GM19397 (cell line): Measurements from ENCODE around the gene DEFB112.

ENCODE experiments used
- ATAC-seq: cut with Tn5 transposase; IDR thresholded peaks from one replicate; pipeline ENCODE4 v1.9.1; 2021; ENCODE audit warnings: mild to moderate bottlenecking, moderate library complexity; ENCODE audit not compliant: unreplicated experiment

The DEFB112 gene, protein sequence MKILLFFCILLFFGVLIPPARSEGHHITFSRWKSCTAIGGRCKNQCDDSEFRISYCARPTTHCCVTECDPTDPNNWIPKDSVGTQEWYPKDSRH

DNA sequence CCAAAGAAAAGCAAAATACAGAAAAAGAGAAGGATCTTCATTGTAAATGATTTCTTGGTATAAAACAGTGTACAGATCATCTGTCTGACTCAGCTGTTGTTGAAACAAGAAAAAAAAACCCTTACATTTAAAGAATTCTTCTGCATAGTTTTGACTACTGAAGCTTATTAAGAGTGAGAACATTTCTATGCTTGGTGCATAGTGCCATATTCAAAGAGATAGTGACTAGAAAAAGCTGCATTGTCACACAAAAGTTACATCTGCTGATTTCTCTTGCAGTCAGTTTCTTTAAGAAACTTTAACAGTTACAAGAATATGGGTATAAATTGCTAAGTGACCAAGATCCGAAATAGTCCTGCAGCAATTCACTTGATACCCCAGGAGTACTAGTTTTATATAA lies at the start of gene DEFB112:
Gene DEFB112 (minus strand): TSS at position 101 of the 400 bp plus-strand sequence. CDS start 60 bp downstream, at position 41.
- ATAC-seq = no peak

DNA sequence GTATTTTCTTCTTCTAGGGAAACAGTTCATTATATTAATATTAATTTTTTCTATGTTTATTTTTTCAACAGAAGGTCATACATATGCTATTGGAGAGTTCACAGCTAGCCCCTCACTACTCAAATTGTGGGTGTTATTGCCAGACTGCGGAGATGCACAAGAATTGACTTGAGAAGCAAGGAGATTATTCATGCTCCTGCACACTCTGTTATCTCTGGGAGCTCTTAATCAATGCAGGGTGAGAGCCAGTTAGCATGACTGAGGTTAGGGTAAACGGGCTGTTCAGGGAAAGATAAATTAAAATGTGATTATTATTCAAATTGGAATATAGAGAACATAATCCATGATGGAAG lies 48.9 kb upstream of the DEFB112 start:
- no peak for ATAC-seq

DNA sequence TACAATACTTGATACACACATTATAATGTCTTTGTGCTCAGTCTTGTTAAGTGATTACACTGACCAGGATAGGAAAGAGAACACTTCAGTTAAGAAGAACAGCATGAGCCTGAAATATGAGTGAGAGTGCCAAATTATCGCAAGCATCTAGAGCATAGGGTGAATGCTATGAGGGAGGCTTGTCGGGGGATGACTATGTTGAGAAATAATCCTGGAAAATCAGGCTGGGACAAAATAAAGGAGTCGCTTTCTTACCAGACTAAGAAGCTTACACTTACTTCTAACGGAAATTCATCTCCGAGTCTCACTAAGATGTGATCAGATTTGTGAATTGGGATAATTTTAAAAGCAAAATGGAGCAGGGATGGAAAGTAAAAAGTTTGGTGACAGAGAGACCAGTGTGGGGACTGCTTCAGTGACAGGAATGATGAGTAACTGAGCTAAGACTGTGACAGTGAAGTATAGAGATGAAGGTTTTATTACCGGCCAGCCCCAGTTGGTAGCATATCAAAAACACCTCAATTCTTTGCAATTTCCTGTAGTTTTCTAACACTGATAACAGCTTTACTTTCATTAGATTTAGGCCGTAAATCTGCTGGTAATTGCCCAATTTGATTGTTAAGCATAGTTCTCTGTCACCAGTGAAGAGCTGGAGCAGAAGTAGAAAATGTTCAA lies 48.4 kb upstream of the DEFB112 start:
- no peak for ATAC-seq

DNA sequence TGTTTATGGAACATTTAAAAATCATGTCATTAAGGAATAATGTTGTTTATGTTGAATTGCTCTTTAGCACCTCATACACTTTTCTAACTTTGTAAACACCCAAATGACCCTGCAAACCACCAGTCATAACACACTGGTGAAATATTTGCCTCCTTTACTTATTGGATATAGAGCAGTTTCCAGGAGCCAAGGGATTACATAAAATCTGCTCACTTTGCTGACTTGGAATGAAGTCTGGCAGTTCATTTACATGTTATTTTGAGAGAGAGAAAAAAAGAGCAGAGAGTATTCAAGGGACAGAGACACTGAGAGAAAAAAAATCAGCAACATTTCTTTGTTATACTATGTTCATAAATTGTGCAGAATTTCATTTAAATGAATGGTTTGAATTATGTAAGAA lies 46.6 kb upstream of the DEFB112 start:
- ATAC-seq = no peak

DNA sequence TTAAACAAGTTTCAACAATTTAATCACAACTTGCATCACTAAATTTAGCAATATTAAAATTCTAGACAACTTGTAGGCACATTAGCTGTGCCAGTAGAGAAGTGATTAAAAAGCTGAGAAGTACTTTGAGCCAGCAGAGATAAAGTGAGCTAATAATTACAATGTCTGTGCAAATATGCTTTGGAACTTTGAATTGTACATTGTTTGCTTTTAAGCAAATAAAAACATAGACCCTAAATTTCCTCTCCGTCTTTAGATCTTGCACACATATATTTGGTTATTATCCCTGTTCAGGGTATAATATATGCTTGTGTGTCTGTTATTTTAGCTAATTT lies 44.2 kb upstream of the DEFB112 start:
- ATAC-seq = no peak

DNA sequence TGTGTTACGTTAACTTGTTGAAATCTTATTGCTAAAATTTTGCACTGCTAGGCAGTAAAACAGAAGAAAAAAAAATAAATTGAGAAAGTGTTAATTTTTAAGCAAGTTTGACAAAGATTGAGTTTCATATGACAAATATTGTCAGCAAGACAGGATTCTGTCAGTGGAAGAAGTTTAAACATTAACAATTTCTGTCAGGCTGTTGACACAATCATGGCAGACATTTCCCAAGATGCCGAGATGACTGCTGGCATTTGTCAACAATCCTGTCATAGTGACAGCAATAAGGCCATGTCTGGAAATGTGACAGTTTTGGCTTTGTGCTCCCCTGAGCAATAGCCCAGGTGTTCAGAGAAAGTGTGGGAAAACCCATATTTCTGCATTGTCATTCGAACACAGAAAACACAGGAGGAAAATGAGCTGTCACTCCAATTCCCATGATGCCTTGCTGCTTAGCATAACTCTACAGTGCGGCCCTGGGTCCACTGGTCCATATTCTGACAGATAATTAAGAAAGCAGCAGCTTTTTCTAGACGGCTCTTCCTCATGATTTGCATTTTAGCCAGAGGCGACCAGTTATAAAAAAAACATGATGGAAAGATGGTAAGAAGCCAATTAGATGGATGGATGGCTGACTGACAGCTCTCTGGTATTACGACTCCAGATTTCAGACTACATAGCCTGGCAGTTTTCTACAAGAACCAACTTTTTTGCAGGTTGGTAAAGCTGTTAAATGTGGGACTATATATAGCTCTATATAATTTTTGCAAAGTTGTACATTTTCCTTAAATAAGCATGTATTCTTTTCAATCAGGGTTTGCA lies 43.6 kb upstream of the DEFB112 start:
- no peak for ATAC-seq

DNA sequence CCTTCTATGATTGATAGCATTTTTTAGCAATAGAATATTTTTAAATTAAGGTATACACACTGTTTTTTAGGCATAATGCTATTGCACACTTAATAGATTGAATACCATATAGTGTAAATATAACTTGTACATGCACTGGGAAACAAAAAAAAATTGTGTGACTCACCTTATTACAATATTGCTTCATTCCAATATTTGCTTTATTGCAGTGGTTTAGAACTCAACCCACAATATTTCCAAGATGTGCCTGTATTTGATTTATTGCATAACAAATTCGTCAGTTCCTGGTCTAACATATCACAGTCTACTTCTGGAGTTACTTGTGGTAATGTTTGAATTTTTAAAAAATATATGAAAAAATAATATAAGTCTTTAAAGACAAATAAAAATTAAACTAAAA lies 41.9 kb upstream of the DEFB112 start:
- ATAC-seq = no peak

DNA sequence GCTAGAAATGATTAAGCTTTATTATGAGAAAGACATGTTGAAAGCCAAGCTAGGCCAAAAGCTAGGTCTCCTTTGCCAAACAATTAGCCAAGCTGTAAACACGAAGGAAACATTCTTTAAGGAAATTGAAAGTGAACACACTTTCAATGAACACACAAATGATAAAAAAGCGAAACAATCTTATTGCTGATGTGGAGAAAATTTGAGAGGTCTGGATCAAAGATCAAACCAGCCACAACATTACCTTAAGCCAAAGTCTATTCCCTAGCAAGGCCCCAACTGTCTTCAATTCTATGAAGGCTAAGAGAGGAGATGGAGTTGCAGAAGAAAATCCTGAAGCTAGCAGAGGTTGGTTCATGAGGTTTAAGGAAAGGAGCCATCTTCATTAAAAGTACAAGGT lies 40.2 kb upstream of the DEFB112 start:
- ATAC-seq = no peak

DNA sequence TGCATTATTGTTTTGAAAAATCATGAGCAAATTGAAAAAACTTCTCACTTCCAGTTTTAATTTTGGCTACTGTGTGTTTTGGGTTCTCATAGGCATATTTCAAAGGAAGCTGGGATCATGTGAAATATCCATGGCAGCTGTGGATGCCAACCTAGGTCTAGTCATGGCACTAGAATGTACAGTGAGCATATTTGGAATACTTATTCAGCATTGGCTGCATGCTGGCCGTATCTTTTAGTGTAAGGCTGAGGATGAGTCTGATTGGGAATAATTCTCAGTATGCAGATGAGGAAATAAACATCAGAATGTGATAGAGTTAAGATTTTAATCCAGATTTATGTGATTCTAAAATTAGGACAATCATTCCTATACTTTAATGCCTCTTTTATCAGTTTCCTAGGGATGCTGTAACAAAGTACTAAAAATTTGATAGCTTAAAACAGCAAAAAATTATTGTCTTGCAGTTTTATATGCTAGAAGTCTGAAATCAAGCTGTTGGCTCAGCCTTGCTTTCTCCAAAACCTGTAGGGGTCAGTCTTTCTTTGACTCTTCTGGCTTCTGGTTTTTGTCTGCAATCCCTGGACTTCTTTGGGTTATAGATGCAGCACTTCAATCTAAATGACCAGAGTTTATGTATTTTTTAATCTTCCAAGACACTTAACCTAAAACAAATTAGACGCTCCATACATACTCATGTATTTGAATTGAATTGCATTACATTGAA lies 37.7 kb upstream of the DEFB112 start:
- no peak for ATAC-seq

DNA sequence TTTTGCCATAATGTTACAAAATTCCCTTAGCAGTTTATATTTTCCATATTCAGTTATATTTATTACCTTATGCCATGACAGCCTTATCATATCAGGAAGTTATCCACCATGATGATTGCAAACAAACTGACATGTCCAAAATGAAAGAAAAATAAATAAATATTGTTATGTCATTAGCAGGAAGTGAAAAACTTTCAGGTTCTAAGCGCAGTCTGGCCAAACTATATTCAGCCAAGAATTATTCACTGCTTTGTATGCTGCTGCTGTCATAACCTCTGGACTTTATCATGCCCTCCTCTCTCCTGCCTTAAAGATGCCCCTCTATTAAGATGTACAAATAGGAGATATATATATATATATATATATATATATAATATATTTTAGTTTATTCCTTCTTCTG lies 27.7 kb upstream of the DEFB112 start:
- no peak for ATAC-seq

DNA sequence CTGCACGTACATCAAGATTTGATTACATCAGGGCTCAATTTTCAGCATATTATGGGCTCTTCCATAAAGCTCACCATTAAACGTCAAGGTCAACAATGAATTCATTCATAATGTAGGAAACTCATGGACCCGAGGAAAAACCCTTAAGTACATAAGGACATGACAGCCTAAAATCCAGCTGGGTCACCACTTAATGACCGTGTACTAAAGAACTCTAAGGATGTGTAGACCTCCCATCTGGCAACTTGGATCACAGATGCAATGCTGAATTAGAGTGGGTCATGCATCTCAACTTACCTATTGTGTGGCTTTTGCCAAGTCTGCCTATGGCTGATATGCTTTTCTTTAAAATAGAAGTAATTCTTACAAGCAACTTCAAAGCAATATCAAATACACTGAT lies 26.7 kb upstream of the DEFB112 start:
- no peak for ATAC-seq

DNA sequence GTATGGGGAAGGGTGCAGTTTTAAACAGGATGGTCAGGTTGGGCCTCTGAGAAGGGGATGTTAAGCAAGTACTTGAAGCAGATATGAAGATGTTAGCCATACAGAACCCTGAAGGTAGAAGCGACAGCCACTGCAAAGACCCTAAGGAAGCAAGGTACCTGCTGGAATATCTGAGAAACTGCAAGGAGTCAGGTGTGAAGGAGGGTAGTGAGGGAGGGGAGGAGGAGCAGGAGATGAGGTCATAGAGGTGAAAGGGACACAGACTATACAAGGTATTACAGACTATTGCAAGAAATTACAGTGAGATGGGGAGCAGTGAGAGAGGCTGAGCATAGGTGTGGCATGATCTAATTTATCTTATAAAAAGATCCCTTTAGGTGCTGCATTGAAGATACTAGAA lies 22.2 kb upstream of the DEFB112 start:
- no peak for ATAC-seq

DNA sequence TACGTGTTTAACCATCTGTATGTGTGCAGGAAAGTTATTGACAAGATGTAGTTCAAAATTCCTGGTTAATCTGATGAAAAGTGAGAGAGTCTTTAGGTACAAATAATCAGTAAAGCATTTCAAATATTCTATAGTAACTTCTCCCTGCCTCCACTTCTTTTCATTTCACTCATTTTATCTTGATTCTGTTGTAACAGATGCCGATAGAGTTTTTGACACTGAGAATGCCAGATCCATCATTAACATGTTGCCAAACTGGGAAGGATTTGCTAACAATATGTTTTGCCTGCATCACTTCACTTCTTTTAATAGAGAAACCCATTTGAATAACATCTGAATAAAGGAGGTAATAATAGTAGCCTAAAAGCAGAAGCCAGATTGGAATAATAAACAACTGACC lies 20.4 kb upstream of the DEFB112 start:
- ATAC-seq = no peak

DNA sequence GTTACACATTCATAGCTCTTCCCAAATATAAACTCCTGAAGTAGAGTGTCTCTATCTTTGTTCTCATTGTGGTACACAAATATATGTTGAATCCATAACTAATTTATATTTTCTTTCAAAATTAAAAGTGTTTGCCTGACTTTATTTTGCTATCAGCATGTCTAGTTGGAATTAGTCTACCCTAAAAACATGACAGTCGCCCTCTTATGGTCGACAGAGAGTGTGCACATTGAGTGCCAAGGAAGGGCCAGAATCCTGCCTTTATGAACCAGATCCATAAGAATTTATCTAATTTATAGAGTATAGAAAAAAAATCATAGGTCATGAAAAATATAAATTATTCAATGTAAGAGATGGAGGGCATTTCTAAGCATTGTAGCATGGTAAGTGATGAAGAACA lies 12.3 kb upstream of the DEFB112 start:
- ATAC-seq = no peak

DNA sequence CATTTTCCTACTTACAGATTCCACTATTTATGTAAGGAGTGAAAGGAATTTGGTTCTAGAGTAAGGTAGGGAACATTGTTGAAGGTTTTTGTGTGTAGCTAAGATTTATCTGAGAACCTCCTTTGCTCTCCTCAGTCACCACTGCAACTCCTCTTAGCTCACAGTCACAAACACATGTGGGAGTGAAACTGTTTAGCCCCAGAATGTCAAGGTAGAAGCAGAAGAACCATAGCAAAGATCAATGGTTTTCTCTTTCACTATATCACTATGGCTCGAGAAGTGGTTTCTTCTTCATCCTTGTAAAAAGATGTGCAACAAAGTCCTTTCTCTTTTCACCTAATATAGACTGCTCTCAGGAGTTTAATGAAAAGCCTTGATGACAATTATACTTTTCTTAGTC lies 6.5 kb upstream of the DEFB112 start:
- ATAC-seq = no peak

DNA sequence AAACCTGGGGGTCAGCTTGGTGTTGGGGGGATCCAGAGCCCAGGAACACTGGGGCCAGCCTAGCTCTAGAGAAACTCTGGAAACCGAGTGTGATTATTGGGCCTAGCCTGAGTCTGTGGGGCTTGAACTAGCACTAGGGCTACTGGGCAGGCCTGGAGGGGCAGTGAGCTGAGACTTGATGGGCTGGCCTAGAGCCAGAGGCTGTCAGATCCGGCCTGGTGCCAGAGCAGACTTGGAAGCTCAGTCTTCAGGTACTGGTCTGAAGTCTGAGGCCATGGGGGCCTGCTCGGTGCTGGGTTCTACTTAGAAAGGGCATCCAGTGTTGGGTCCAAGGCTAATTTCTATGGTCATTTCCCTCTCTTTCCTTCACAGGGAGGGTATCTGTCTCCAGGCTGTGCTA lies 2.7 kb downstream of the DEFB112 start:
- ATAC-seq = no peak

DNA sequence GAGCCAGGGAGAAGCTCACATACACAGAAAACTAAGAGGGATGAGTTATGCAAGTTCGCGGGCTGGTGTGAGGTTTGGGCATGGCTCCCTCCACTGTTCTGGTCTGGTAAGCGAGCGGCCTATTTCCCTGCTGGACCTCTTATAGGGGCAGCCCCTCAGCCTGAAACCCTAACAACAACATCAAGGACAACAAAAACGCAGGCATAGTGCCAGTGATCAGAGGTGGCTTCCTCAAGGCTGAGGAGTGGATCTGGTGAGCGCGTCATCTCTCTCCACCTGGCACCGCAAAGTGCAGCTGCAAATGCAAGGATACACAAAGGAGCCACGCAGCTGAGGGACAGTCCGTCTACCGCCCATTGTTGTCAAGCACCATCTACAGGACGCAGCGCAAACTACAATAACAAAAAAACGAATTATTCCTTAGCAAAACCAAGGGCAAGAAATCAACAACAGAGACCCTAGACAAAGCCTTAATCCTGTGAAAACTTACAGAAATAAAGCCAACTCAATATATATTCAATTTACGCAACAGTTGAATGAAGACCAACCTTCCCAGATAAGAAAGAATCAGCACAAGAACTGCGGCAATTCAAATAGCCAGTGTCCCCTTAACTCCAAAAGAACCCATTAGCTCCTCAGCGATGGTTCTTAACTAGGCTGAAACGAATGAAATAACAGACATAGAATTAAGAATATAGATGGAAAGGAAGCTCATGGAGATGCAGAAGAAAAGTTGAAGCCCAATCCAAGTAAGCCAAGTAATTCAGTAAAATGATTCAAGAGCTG lies 18.8 kb downstream of the DEFB112 start:
- no peak for ATAC-seq

DNA sequence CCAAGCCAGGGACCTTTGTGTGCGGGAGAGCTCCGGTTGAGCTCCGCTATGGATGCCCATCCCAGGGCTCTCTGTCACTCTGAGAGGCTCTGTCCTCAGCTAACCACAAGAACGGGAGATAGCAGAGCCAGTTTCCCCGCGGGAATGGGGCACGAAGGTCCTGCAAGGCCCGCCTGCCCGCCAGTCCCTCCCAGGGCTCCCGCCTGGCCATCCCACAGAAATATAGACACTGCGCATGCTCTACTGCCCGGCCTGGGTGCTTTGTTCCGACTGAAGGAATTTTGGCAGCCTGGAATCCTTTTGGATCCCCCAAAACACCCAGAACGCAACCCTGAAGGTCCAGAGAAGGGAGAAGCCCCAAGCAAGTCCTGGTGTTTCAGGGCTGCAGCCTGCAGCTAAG lies 19.4 kb downstream of the DEFB112 start:
- no peak for ATAC-seq

DNA sequence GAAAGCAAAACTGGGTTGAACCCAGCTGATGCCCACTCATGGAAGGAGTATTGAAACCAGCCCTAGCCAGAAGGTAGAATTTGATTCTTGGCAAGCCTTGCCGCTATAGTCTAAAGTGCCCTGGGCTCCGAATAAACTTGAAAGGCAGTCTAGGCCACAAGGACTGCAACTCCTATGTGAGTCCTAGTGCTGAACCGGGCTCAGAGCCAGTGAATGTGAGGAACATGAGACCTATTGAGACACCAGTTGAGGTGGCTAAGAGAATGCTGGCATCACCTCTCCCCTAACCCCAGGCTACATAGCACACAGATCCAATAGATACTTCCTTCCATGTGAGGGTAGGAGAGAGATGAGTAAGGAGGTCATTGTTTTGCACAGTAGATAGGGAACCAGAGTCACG lies 24.5 kb downstream of the DEFB112 start:
- ATAC-seq = no peak

DNA sequence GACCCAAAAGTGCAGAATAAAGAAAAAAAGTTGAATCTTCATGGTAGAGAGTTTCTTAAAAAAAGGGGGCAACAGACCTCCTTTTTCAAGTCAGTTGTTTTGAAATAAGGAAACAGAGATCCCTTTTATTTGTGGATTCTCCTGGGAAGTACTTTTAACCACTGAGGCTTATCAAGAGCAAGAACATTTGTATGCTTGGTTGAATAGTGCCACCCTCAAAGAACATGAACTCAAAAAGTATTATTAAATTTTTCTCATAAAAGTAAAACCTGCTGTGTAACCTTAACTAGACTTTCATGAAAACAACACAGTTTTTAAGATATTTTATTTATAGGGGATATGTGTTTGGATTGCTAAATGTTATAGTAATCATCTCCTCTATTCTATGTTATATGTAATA lies 27.8 kb downstream of the DEFB112 start, which contains the start of gene DEFB110:
Gene DEFB110 (minus strand): TSS at position 101 of the 400 bp plus-strand sequence. CDS start 59 bp downstream, at position 42.
- ATAC-seq = no peak

DNA sequence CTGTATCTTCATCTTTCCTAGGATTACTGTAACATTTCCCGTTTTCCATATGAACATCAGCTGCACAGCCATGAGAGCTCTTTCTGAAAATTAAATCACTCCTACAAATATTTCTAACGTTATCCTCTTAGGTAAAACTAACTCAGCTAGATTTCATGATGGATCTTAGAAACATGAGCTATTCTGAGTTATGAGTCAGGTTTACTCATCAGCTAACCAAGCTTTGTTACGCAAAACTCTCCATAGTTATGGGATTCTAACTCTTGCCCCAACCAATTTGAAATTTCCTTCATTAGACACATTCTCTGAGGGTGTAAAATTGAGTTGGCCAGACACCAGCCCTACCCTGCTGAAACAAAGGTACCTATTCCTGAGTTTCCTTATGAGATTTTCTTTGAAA lies 41.9 kb downstream of the DEFB112 start:
- no peak for ATAC-seq
